CD14-positive monocyte (primary cell): ENCODE data around the gene NDUFS1. TPM values are rescaled to one million over a fixed set of nuclear protein-coding genes. Genes with fewer than 3 reads are reported as not detected.

ENCODE experiments used
- DNase-seq, 3 donors: peaks; one replicate each; pipeline ENCODE4 v3.0.0-alpha.2; 2011 to 2022
- H2AFZ ChIP-seq: 2 replicates; pipeline ENCODE4 v1.6.0; 2012; ENCODE audit warnings: mild to moderate bottlenecking, low read depth, low read length, inconsistent platforms; ENCODE audit not compliant: insufficient read depth, poor library complexity, severe bottlenecking
- H3K27ac ChIP-seq, 2 donors: 1 replicate in 1 of 2; 2 replicates in 1 of 2; pipeline ENCODE4 v1.5.1; 2012 to 2013; ENCODE audit warnings: low read length in 2 of 2, control low read depth in 1 of 2, inconsistent platforms in 1 of 2, low read depth in 1 of 2, mild to moderate bottlenecking in 1 of 2
- H3K27me3 ChIP-seq, 2 donors: one replicate each; pipeline versions ENCODE4 v1.6.0 to v1.6.1; 2011 to 2013; ENCODE audit warnings: low read length in 2 of 2; ENCODE audit not compliant: control insufficient read depth in 2 of 2, insufficient read depth in 2 of 2
- H3K36me3 ChIP-seq, 2 donors: replicated peaks in 1 of 2; 1 replicate in 1 of 2; 2 replicates in 1 of 2; pipeline versions ENCODE4 v1.5.1 to v1.6.1; 2012 to 2013; ENCODE audit warnings: low read length in 2 of 2, control low read depth in 1 of 2, inconsistent platforms in 1 of 2, mild to moderate bottlenecking in 1 of 2; ENCODE audit not compliant: insufficient read depth in 2 of 2, control insufficient read depth in 1 of 2
- H3K4me1 ChIP-seq, 2 donors: 1 replicate in 1 of 2; 2 replicates in 1 of 2; pipeline versions ENCODE4 v1.5.1 to v1.6.1; 2012 to 2013; ENCODE audit warnings: low read length in 2 of 2, control low read depth in 1 of 2, inconsistent platforms in 1 of 2, mild to moderate bottlenecking in 1 of 2, moderate library complexity in 1 of 2; ENCODE audit not compliant: insufficient read depth in 2 of 2, control insufficient read depth in 1 of 2
- H3K4me2 ChIP-seq: replicated peaks from 2 replicates; pipeline ENCODE3; 2012; ENCODE audit warnings: low read length, moderate library complexity, mild to moderate bottlenecking; ENCODE audit not compliant: poor library complexity, severe bottlenecking; ENCODE audit errors: extremely low read depth
- H3K4me3 ChIP-seq, 3 experiments: fragments of 200-600 bp in 1 of 3; sonication (generic) in 1 of 3; replicated peaks in 1 of 3; 1 replicate in 2 of 3; 2 replicates in 1 of 3; pipeline ENCODE4 v1.5.1; 2011 to 2013; ENCODE audit warnings: low read length in 3 of 3, mild to moderate bottlenecking in 3 of 3, control low read depth in 2 of 3, low read depth in 2 of 3, inconsistent platforms in 1 of 3, moderate library complexity in 1 of 3
- H3K79me2 ChIP-seq: 2 replicates; pipeline ENCODE4 v1.6.0; 2012; ENCODE audit warnings: mild to moderate bottlenecking, control low read depth, inconsistent platforms, low read length, moderate library complexity; ENCODE audit not compliant: insufficient read depth
- H3K9ac ChIP-seq: 2 replicates; pipeline ENCODE4 v1.6.0; 2017; ENCODE audit warnings: low read length, mild to moderate bottlenecking; ENCODE audit not compliant: insufficient read depth, poor library complexity, severe bottlenecking
- H3K9me3 ChIP-seq, 2 donors: replicated peaks in 1 of 2; 1 replicate in 1 of 2; 2 replicates in 1 of 2; pipeline versions ENCODE4 v1.5.1 to v1.6.1; 2012 to 2013; ENCODE audit warnings: low read length in 2 of 2, control low read depth in 1 of 2; ENCODE audit not compliant: control insufficient read depth in 1 of 2, insufficient read depth in 1 of 2
- H4K20me1 ChIP-seq: 2 replicates; pipeline ENCODE4 v1.6.0; 2012; ENCODE audit warnings: mild to moderate bottlenecking, low read length, control low read depth, moderate library complexity; ENCODE audit not compliant: insufficient read depth
- H3K27ac Mint-ChIP-seq, 7 donors: one replicate each; pipeline ENCODE4 v1.8.0; 2020; ENCODE audit warnings: mild to moderate bottlenecking in 7 of 7, mixed read lengths in 7 of 7, moderate library complexity in 6 of 7, inconsistent platforms in 2 of 7
- H3K27me3 Mint-ChIP-seq, 3 donors: one replicate each; pipeline ENCODE4 v1.8.0; 2021 to 2022; ENCODE audit warnings: low read depth in 3 of 3, mild to moderate bottlenecking in 3 of 3, mixed read lengths in 3 of 3, moderate library complexity in 3 of 3, inconsistent platforms in 1 of 3
- H3K36me3 Mint-ChIP-seq, 2 donors: one replicate each; pipeline ENCODE4 v1.8.0; 2020; ENCODE audit warnings: mixed read lengths in 2 of 2, inconsistent platforms in 1 of 2, mild to moderate bottlenecking in 1 of 2
- H3K4me1 Mint-ChIP-seq: one replicate; pipeline ENCODE4 v1.8.0; 2020; ENCODE audit warnings: mild to moderate bottlenecking, mixed read lengths
- H3K4me3 Mint-ChIP-seq, 2 donors: one replicate each; pipeline ENCODE4 v1.8.0; 2020; ENCODE audit warnings: mild to moderate bottlenecking in 2 of 2, mixed read lengths in 2 of 2, moderate library complexity in 1 of 2
- H3K9me3 Mint-ChIP-seq, 7 donors: one replicate each; pipeline ENCODE4 v1.8.0; 2020 to 2022; ENCODE audit warnings: mixed read lengths in 7 of 7, mild to moderate bottlenecking in 6 of 7, moderate library complexity in 6 of 7, inconsistent platforms in 2 of 7
- CTCF ChIP-seq: fragments of 200-600 bp; IDR thresholded peaks from one replicate; pipeline ENCODE4 v1.8.0; 2022; ENCODE audit warnings: antibody characterized with exemption, mild to moderate bottlenecking
- WGBS: methylation state at CpG from one replicate; pipeline ENCODE4 v1.1.5; 2013; ENCODE audit warnings: missing lambda C conversion rate; ENCODE audit not compliant: insufficient coverage; 5-methylcytosine and 5-hydroxymethylcytosine counted together
- intact Hi-C, 2 donors: fragments of 100-400 bp; cut with micrococcal nuclease; formaldehyde crosslinking; loops; one replicate each; pipeline versions ENCODE4 v1.15.0 to v1.15.1; 2023
- polyA plus RNA-seq, 3 donors: library from polyadenylated mRNA; depleted of rRNA in 1 of 3; unstranded in 2 of 3; stranded (reverse) in 1 of 3; fragments of 300-500 nt in 2 of 3; fragments of >200 nt in 1 of 3; fragmentation: Illumina TruSeq in 2 of 3; gene quantifications; 1 replicate in 2 of 3; 2 replicates in 1 of 3; pipeline ENCODE4 v1.2.3, GENCODE V29; 2012 to 2021

The NDUFS1 gene
- polyA plus RNA-seq, 3 donors = 22.8 to 43.9 (median 37.9) TPM

GRCh38 chr2:206150168-206150567, 9.1 kb downstream of the NDUFS1 start:
- no peaks in the 10 kb centered on the region for H3K9me3 ChIP-seq
- peaks cover 37% of the 10 kb centered on the region for H4K20me1 ChIP-seq
- peaks cover 1% of the 10 kb centered on the region for H3K4me1 Mint-ChIP-seq
- H3K36me3 ChIP-seq = peaks cover 63 to 69% of the 10 kb centered on the region in 2 donors
- no peak overlapping the region for H3K4me3 ChIP-seq
- H3K36me3 Mint-ChIP-seq = peaks cover 51 to 66% of the 10 kb centered on the region in 2 donors
- H3K27me3 ChIP-seq = no peaks in the 10 kb centered on the region
- H3K4me2 ChIP-seq = no peak overlapping the region
- peak overlapping the region in 1 of 2 donors; percentile 29 for H3K27ac ChIP-seq
- intact Hi-C loops = no loop called here
- no peak overlapping the region for H3K4me3 Mint-ChIP-seq
- peaks cover 27% of the 10 kb centered on the region for H3K79me2 ChIP-seq
- no peaks in the 10 kb centered on the region for H3K27me3 Mint-ChIP-seq
- no peaks in the 10 kb centered on the region for H3K9me3 Mint-ChIP-seq
- no peaks in the 10 kb centered on the region for H3K4me1 ChIP-seq
- peak overlapping the region in 3 of 7 donors; percentile 44 to 58 (median 55) for H3K27ac Mint-ChIP-seq
- H3K9ac ChIP-seq = no peak overlapping the region
- no peak for DNase-seq
- WGBS = no CpG with 5 or more reads among the region's 1 CpG
- TF ChIP-seq CTCF = no peak
- no peak overlapping the region for H2AFZ ChIP-seq

DNA sequence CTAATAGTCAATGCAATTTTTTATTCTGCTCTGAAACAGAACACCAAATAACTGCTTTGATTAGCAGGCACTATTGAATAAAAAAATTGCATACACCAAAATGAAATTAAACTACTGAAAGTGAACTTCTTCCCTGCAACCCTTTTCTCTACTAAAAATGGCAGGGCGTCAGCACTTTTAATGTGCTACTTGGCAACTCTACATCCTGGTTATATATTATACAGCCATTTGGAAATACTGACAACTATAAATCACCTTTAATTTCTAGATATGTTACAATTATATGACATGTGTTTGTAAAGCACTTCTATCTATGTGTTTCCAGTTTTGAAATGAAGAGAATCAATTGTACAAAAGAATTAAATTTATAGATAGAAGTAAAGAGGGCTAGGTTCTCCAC, 9.9 kb downstream of the NDUFS1 start:
- no peak overlapping the region for H3K9ac ChIP-seq
- H3K36me3 ChIP-seq = peaks cover 71 to 77% of the 10 kb centered on the region in 2 donors
- H2AFZ ChIP-seq = no peak overlapping the region
- no peaks in the 10 kb centered on the region for H3K9me3 Mint-ChIP-seq
- H3K27me3 Mint-ChIP-seq = no peaks in the 10 kb centered on the region
- no peaks in the 10 kb centered on the region for H3K9me3 ChIP-seq
- H3K36me3 Mint-ChIP-seq = peaks cover 58 to 71% of the 10 kb centered on the region in 2 donors
- no peak overlapping the region for H3K27ac Mint-ChIP-seq
- H3K4me3 ChIP-seq = no peak overlapping the region
- H3K4me3 Mint-ChIP-seq = no peak overlapping the region
- no peaks in the 10 kb centered on the region for H3K4me1 ChIP-seq
- no peak for DNase-seq
- TF ChIP-seq CTCF = no peak
- H3K27me3 ChIP-seq = no peaks in the 10 kb centered on the region
- H3K27ac ChIP-seq = no peak overlapping the region
- H4K20me1 ChIP-seq = peaks cover 33% of the 10 kb centered on the region
- H3K79me2 ChIP-seq = peaks cover 20% of the 10 kb centered on the region
- peaks cover 1% of the 10 kb centered on the region for H3K4me1 Mint-ChIP-seq
- intact Hi-C loops = no loop called here
- H3K4me2 ChIP-seq = no peak overlapping the region
- 100% methylated on average over 1 of the region's 1 CpG for WGBS
